Astrocyte (in vitro differentiated cells and primary cell): Measurements from ENCODE around the gene GOPC. TPM values are rescaled to one million over a fixed set of nuclear protein-coding genes. Genes with fewer than 3 reads are reported as not detected.
"Not testable (repeated sequence)": the region's sequence is repeated elsewhere in the genome, so short reads cannot be mapped to it uniquely, and the experiment has no call there.

Experiments
- DNase-seq: peaks from one replicate; pipeline ENCODE4 v3.0.0-alpha.2; 2010; ENCODE audit warnings: low read depth
- FAIRE-seq: peaks from 2 replicates; lab custom pipeline; 2011; peaks lifted over from hg19 to GRCh38; lab: Jason Lieb, UNC
- H2AFZ ChIP-seq: 2 replicates; pipeline ENCODE4 v1.6.0; 2012; ENCODE audit warnings: low read depth, low read length, inconsistent platforms
- H3K27ac ChIP-seq: 2 replicates; pipeline ENCODE4 v1.5.1; 2011; ENCODE audit warnings: low read depth, low read length, inconsistent platforms
- H3K27me3 ChIP-seq: 2 replicates; pipeline ENCODE4 v1.6.0; 2011; ENCODE audit warnings: low read length, inconsistent platforms; ENCODE audit not compliant: insufficient read depth
- H3K36me3 ChIP-seq: 2 replicates; pipeline ENCODE4 v1.5.1; 2011; ENCODE audit warnings: low read length, inconsistent platforms; ENCODE audit not compliant: insufficient read depth
- H3K4me1 ChIP-seq: 2 replicates; pipeline ENCODE4 v1.5.1; 2011; ENCODE audit warnings: low read length, inconsistent platforms; ENCODE audit not compliant: insufficient read depth
- H3K4me2 ChIP-seq: 2 replicates; pipeline ENCODE4 v1.6.0; 2012; ENCODE audit warnings: low read length, inconsistent platforms
- H3K4me3 ChIP-seq: 2 replicates; pipeline ENCODE4 v1.5.1; 2011; ENCODE audit warnings: low read depth, mild to moderate bottlenecking, low read length, inconsistent platforms; ENCODE audit not compliant: insufficient read depth
- H3K79me2 ChIP-seq: 2 replicates; pipeline ENCODE4 v1.6.0; 2012; ENCODE audit warnings: mild to moderate bottlenecking, low read length, inconsistent platforms; ENCODE audit not compliant: insufficient read depth
- H3K9ac ChIP-seq: 2 replicates; pipeline ENCODE4 v1.6.0; 2012; ENCODE audit warnings: mild to moderate bottlenecking, low read length, inconsistent platforms
- H3K9me3 ChIP-seq: 2 replicates; pipeline ENCODE4 v1.5.1; 2012; ENCODE audit warnings: low read depth, mild to moderate bottlenecking, low read length, inconsistent platforms; ENCODE audit not compliant: insufficient read depth
- H4K20me1 ChIP-seq: 2 replicates; pipeline ENCODE4 v1.6.0; 2012; ENCODE audit warnings: low read length, inconsistent platforms; ENCODE audit not compliant: insufficient read depth
- H3K27ac Mint-ChIP-seq: one replicate; pipeline ENCODE4 v1.8.0; 2021; ENCODE audit warnings: mild to moderate bottlenecking, mixed read lengths; ENCODE audit not compliant: unreplicated experiment
- H3K27me3 Mint-ChIP-seq: one replicate; pipeline ENCODE4 v1.8.0; 2021; ENCODE audit warnings: low read depth, mixed read lengths; ENCODE audit not compliant: unreplicated experiment
- H3K36me3 Mint-ChIP-seq: one replicate; pipeline ENCODE4 v1.8.0; 2021; ENCODE audit warnings: low read depth, mixed read lengths; ENCODE audit not compliant: unreplicated experiment
- H3K4me1 Mint-ChIP-seq: one replicate; pipeline ENCODE4 v1.8.0; 2021; ENCODE audit warnings: low read depth, mixed read lengths; ENCODE audit not compliant: unreplicated experiment
- H3K4me3 Mint-ChIP-seq: one replicate; pipeline ENCODE4 v1.8.0; 2021; ENCODE audit warnings: mild to moderate bottlenecking, moderate library complexity, mixed read lengths; ENCODE audit not compliant: unreplicated experiment
- H3K9me3 Mint-ChIP-seq: one replicate; pipeline ENCODE4 v1.8.0; 2021; ENCODE audit warnings: mild to moderate bottlenecking, mixed read lengths; ENCODE audit not compliant: unreplicated experiment
- EZH2 ChIP-seq: IDR thresholded peaks from 2 replicates; pipeline ENCODE4 v1.6.1; 2012; ENCODE audit warnings: mild to moderate bottlenecking, low read length, inconsistent platforms; ENCODE audit not compliant: insufficient read depth
- total RNA-seq: library from RNA; stranded (reverse); gene quantifications from 2 replicates; pipeline ENCODE4 v1.2.1, GENCODE V29; 2021
- TF ChIP-seq, protein P1 (sequence below): IDR thresholded peaks from 2 replicates; pipeline ENCODE4 v1.5.1; 2011; ENCODE audit warnings: low read depth, mild to moderate bottlenecking, inconsistent platforms, low read length, moderate library complexity; ENCODE audit not compliant: insufficient read depth

The GOPC gene
- total RNA-seq, 1 donor from 2014 or later = 45.0 TPM

DNA sequence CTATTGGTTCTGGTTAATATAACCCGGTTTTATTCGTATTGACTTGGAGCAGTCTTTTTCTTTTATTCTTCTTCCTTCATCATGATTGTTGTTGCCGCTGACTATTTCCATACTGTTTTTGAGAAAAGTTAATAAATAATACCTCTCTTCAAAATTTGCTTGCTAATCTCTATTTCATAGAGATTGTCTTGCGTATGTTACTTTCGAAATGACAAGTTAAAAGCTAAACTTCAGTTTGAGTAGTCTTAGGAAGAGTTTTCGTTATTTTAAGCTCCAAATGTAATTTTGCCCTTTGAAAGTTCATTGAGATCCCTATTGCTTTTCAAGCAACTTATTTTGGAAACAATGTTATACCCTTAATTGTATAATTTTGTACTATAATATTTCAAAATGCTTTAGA, 83.4 kb downstream of the GOPC start:
- H3K27me3 Mint-ChIP-seq = no peaks in the 10 kb centered on the region
- peaks cover 29% of the 10 kb centered on the region for H3K4me1 Mint-ChIP-seq
- H3K4me3 Mint-ChIP-seq = no peak overlapping the region
- H3K36me3 Mint-ChIP-seq = peaks cover 20% of the 10 kb centered on the region
- no peak for DNase-seq
- Histone ChIP-seq H3K79me2 (peaks cover 65% of the 10 kb centered on the region), H3K9me3 (no peaks in the 10 kb centered on the region), H3K9ac (no peak overlapping the region), H2AFZ (no peak overlapping the region), H3K4me3 (no peak overlapping the region), H3K36me3 (peaks cover 33% of the 10 kb centered on the region), H3K4me2 (no peak overlapping the region), H3K4me1 (peaks cover 17% of the 10 kb centered on the region), H3K27me3 (no peaks in the 10 kb centered on the region), H4K20me1 (no peaks in the 10 kb centered on the region), H3K27ac (no peak overlapping the region)
- H3K27ac Mint-ChIP-seq = no peak overlapping the region
- no peak for TF ChIP-seq EZH2
- TF ChIP-seq, protein P1, sequence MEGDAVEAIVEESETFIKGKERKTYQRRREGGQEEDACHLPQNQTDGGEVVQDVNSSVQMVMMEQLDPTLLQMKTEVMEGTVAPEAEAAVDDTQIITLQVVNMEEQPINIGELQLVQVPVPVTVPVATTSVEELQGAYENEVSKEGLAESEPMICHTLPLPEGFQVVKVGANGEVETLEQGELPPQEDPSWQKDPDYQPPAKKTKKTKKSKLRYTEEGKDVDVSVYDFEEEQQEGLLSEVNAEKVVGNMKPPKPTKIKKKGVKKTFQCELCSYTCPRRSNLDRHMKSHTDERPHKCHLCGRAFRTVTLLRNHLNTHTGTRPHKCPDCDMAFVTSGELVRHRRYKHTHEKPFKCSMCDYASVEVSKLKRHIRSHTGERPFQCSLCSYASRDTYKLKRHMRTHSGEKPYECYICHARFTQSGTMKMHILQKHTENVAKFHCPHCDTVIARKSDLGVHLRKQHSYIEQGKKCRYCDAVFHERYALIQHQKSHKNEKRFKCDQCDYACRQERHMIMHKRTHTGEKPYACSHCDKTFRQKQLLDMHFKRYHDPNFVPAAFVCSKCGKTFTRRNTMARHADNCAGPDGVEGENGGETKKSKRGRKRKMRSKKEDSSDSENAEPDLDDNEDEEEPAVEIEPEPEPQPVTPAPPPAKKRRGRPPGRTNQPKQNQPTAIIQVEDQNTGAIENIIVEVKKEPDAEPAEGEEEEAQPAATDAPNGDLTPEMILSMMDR = no peak
- FAIRE-seq = no peak
- peaks cover 4% of the 10 kb centered on the region for H3K9me3 Mint-ChIP-seq

DNA sequence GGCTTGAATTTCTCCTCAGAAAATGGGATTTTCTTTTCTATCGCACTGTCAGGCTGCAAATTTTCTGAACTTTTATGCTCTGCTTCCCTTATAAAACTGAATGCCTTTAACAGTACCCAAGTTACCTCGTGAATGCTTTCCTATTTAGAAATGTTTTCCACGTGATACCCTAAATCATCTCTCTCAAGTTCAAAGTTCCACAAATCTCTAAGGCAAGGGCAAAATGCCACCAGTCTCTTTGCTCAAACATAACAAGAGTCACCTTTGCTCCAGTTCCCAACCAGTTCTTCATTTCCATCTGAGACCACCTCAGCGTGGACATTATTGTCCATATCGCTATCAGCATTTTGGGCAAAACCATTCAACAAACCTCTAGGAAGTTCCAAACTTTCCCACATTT, 84.3 kb downstream of the GOPC start:
- H3K9me3 ChIP-seq, FAIRE-seq, H3K4me3 ChIP-seq, H4K20me1 ChIP-seq, H3K4me3 Mint-ChIP-seq, H2AFZ ChIP-seq, H3K27ac ChIP-seq, H3K4me2 ChIP-seq, H3K27me3 ChIP-seq, H3K27me3 Mint-ChIP-seq, H3K9me3 Mint-ChIP-seq, DNase-seq, H3K9ac ChIP-seq, H3K27ac Mint-ChIP-seq: not testable (repeated sequence)
- peaks cover 24% of the 10 kb centered on the region for H3K36me3 ChIP-seq
- peaks cover 25% of the 10 kb centered on the region for H3K4me1 ChIP-seq
- peaks cover 18% of the 10 kb centered on the region for H3K36me3 Mint-ChIP-seq
- H3K4me1 Mint-ChIP-seq = peaks cover 36% of the 10 kb centered on the region
- H3K79me2 ChIP-seq = peaks cover 72% of the 10 kb centered on the region

- Histone ChIP-seq H3K4me3 (no peak overlapping the region), H3K36me3 (peaks cover 18% of the 10 kb centered on the region), H3K79me2 (peaks cover 72% of the 10 kb centered on the region), H3K9me3 (no peaks in the 10 kb centered on the region), H3K9ac (no peak overlapping the region), H3K4me1 (peaks cover 36% of the 10 kb centered on the region), H3K4me2 (peak overlapping the region; percentile 20), H2AFZ (no peak overlapping the region), H4K20me1 (no peaks in the 10 kb centered on the region), H3K27me3 (no peaks in the 10 kb centered on the region), H3K27ac (no peak overlapping the region)
- Mint-ChIP-seq H3K4me1 (peaks cover 25% of the 10 kb centered on the region), H3K4me3 (no peak overlapping the region), H3K36me3 (peaks cover 26% of the 10 kb centered on the region), H3K9me3 (peaks cover 4% of the 10 kb centered on the region), H3K27ac (no peak overlapping the region), H3K27me3 (no peaks in the 10 kb centered on the region)
- DNase-seq = peak; percentile 56
- TF ChIP-seq, protein P1 = no peak
- no peak for TF ChIP-seq EZH2
- no peak for FAIRE-seq
Measured at GRCh38 chr6:117515326-117515725, 87.0 kb downstream of the GOPC start.
